ENCODE measurements around the gene PITX3.
"Not testable (repeated sequence)": the region's sequence is repeated elsewhere in the genome, so short reads cannot be mapped to it uniquely, and the experiment has no call there.

The PITX3 gene

GRCh38 chr10:102191956-102192355, 49.4 kb downstream of the PITX3 start:
- Histone ChIP-seq H3K27me3 (ENCODE audit: insufficient read depth, low read length) (no peaks in the 10 kb centered on the region; the same call in 1 of the 2 replicates), H3K9ac (ENCODE audit: low read depth, low read length) (no peak overlapping the region), H3K4me1 (ENCODE audit: insufficient read depth, low read length) (no peaks in the 10 kb centered on the region), H3K27ac (ENCODE audit: low read length) (no peak overlapping the region), H3K9me3 (ENCODE audit: insufficient read depth, low read depth, low read length) (peaks cover 32% of the 10 kb centered on the region), H3K36me3 (ENCODE audit: insufficient read depth, low read depth, low read length) (no peaks in the 10 kb centered on the region), H3K4me3 (ENCODE audit: low read length) (no peak overlapping the region)

- H3K4me1 ChIP-seq (ENCODE audit: insufficient read depth, low read length); H3K36me3 ChIP-seq (ENCODE audit: insufficient read depth, low read depth, low read length); H3K4me3 ChIP-seq (ENCODE audit: low read length); H3K27me3 ChIP-seq (ENCODE audit: insufficient read depth, low read length); H3K9ac ChIP-seq (ENCODE audit: low read depth, low read length); H3K27ac ChIP-seq (ENCODE audit: low read length): not testable (repeated sequence)
- peaks cover 49% of the 10 kb centered on the region for H3K9me3 ChIP-seq (ENCODE audit: insufficient read depth, low read depth, low read length)
These were observed 52.1 kb downstream of the PITX3 start for GRCh38 chr10:102188941-102189898.

DNA sequence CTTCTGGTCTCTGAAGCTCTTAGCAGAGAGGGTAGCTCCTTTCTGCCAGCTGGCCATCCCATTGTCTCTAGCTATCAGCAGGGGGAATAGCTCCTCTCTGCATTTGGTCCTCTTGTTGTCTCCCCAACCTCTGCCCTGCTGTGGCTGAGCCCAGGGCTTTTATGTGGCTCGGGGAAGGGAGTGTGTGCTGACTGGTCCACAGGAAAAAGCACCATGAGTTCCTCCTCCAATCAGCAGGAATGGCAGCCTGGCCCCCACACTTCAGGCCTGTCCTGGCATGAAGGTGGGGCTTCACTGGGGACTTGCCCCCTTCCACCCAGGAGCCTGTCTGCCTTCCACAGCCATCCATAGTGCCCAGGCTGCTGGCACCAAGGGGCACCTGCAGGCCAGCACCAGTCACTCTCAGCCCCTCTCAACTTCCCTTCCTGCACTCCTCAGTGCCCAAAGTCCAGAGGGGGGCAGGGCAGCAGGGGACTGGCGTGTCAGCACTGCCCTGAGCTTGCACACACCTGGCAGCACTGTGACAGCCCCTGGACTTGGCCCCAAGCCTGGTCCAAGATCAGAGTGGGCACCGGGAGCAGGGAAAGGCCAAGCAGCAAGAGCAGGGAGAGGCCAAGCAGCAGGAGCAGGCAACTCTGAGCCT, 52.9 kb downstream of the PITX3 start:
- no peaks in the 10 kb centered on the region for H3K36me3 ChIP-seq (ENCODE audit: insufficient read depth, low read depth, low read length)
- H3K4me3 ChIP-seq (ENCODE audit: low read length): no peak overlapping the region
- no peaks in the 10 kb centered on the region for H3K4me1 ChIP-seq (ENCODE audit: insufficient read depth, low read length)
- H3K27ac ChIP-seq (ENCODE audit: low read length): no peak overlapping the region
- H3K9me3 ChIP-seq (ENCODE audit: insufficient read depth, low read depth, low read length): peaks cover 50% of the 10 kb centered on the region
- H3K9ac ChIP-seq (ENCODE audit: low read depth, low read length): no peak overlapping the region
- H3K27me3 ChIP-seq (ENCODE audit: insufficient read depth, low read length): no peaks in the 10 kb centered on the region; the same call in 1 of the 2 replicates

GRCh38 chr10:102185811-102186527, 55.3 kb downstream of the PITX3 start:
- no peaks in the 10 kb centered on the region for H3K36me3 ChIP-seq (ENCODE audit: insufficient read depth, low read depth, low read length)

DNA sequence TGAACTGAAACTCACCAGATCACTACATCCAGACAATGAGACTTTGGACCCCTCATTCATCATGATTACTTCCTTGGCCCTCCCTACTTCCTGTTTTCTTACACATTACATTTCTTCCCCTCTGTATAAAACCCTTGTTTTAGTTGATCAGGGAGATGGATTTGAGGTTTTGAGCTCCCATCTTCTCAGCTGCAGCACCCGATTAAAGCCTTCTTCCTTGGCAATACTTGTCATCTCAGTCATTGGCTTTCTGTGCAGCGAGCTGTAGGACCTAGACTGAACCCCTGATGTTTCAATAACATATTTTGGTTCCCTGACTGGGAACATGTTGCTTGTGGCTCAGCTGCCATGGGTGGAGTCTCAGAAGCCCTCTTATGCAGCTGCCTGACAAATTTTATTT, 56.0 kb downstream of the PITX3 start:
- H3K27me3 ChIP-seq (ENCODE audit: insufficient read depth, low read length): no peaks in the 10 kb centered on the region
- no peaks in the 10 kb centered on the region for H3K4me1 ChIP-seq (ENCODE audit: insufficient read depth, low read length)
- peaks cover 30% of the 10 kb centered on the region for H3K9me3 ChIP-seq (ENCODE audit: insufficient read depth, low read depth, low read length)
- H3K36me3 ChIP-seq (ENCODE audit: insufficient read depth, low read depth, low read length): no peaks in the 10 kb centered on the region
- H3K9ac ChIP-seq (ENCODE audit: low read depth, low read length): no peak overlapping the region
- no peak overlapping the region for H3K27ac ChIP-seq (ENCODE audit: low read length)
- H3K4me3 ChIP-seq (ENCODE audit: low read length): no peak overlapping the region

More at GRCh38 chr10:102185811-102186527, 55.3 kb downstream of the PITX3 start:
- Histone ChIP-seq H3K9ac (ENCODE audit: low read depth, low read length) (no peak overlapping the region), H3K27ac (ENCODE audit: low read length) (no peak overlapping the region), H3K27me3 (ENCODE audit: insufficient read depth, low read length) (no peaks in the 10 kb centered on the region), H3K9me3 (ENCODE audit: insufficient read depth, low read depth, low read length) (peaks cover 30% of the 10 kb centered on the region), H3K4me3 (ENCODE audit: low read length) (no peak overlapping the region), H3K4me1 (ENCODE audit: insufficient read depth, low read length) (no peaks in the 10 kb centered on the region)

GRCh38 chr10:102184606-102185005, 56.7 kb downstream of the PITX3 start:
- H3K4me3 ChIP-seq (ENCODE audit: low read length): no peak overlapping the region
- H3K27ac ChIP-seq (ENCODE audit: low read length): no peak overlapping the region
- no peaks in the 10 kb centered on the region for H3K27me3 ChIP-seq (ENCODE audit: insufficient read depth, low read length)
- H3K36me3 ChIP-seq (ENCODE audit: insufficient read depth, low read depth, low read length): no peaks in the 10 kb centered on the region
- H3K4me1 ChIP-seq (ENCODE audit: insufficient read depth, low read length): no peaks in the 10 kb centered on the region
- no peak overlapping the region for H3K9ac ChIP-seq (ENCODE audit: low read depth, low read length)
- peaks cover 24% of the 10 kb centered on the region for H3K9me3 ChIP-seq (ENCODE audit: insufficient read depth, low read depth, low read length)
